Amniotic stem cell (primary cell): ENCODE measurements around the gene ENHO.

ENCODE experiments used
- DNase-seq: peaks from one replicate; lab custom pipeline; 2025; lab: John Stamatoyannopoulos, UW

ENHO gene

DNA sequence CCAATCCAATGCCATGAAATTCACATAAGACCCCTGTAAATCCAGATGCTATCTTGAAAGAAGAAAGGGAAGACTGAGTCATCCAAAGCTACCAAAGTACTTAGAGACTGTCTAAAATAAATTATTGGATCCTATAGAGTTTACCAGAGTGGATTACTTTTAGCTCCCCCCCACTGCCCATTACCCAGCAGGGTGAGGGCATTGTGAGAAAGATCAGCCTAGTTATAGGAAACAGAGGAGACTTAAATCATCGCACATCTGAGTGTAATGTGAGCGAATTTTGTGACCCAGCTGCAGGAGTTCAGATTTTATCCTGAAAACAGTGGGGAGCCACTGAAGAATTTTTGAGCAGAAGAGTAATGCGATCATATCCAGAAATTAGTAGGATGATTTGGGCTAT, 1.6 kb upstream of the ENHO start:
- DNase-seq, result no peak

DNA sequence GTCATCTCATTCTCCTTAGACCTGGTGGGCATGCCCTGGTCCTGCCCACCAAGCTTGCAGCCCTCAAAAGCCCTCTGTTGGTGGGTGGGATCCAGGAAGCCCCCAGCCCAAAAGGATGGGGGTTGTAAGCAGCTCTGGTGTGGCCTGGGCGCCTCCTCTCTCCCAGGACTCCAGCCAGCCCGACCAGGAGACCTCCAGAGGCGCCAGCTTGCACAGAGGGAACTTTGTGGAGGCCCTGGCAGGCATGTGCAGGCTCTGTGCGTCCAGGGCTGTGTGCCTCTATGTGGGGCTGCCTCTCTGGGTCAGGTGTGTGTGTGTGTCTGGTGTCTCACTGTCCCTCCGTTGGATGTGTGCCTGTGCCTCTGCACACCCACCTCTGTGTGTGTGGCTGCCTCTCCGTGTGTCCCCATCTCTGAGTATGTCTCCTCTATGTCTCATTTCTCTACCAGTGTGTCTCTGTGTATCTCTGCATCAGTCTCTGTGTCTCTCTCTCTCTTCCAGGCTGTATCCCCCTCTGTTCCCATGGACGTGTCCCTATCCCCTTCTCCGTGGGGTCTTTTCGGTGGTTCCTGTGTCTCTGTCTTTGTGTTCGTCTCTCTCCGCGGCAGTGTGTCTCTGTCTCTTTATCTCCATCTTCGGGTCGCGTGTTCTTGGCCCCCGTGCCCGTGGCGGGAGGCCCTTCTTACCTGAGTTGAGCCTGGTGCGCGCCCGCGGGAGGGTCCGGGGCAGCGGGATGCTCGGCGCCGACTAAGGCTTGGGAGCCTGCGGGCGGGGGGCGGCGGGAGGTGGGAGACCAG, 501 bp downstream of the ENHO start:
- no peak for DNase-seq

DNA sequence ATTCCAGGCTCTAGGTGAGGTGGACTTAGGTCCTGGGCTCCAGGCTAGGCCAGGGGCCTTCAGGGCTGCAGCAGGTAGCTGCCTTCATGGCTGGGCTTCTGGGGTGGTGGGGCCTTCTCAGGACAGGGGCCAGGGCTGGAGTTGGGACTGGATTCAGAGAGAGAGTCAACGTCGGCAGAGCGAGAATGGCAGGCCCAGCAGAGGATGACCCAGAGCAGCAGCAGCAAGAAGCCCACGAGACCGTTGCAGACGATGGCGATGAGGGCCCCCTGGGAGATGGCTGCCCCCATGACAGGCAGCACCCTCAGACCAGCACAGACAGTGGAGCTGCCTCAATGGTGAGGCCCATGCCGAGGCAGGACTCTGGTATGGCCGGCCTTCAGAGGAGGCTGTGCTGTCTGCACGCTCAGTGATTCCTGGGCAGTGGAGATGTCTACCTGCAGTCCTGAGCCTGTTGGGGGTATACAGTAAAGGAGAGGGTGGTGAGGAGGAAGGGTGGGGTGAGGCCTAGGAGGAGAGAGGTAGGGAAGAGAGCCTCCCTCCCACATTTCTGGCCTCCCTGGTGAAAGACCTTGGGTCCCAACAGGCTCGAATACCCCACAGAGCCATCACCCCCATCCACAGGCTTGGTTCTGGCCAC, 1.3 kb downstream of the ENHO start:
- no peak for DNase-seq

DNA sequence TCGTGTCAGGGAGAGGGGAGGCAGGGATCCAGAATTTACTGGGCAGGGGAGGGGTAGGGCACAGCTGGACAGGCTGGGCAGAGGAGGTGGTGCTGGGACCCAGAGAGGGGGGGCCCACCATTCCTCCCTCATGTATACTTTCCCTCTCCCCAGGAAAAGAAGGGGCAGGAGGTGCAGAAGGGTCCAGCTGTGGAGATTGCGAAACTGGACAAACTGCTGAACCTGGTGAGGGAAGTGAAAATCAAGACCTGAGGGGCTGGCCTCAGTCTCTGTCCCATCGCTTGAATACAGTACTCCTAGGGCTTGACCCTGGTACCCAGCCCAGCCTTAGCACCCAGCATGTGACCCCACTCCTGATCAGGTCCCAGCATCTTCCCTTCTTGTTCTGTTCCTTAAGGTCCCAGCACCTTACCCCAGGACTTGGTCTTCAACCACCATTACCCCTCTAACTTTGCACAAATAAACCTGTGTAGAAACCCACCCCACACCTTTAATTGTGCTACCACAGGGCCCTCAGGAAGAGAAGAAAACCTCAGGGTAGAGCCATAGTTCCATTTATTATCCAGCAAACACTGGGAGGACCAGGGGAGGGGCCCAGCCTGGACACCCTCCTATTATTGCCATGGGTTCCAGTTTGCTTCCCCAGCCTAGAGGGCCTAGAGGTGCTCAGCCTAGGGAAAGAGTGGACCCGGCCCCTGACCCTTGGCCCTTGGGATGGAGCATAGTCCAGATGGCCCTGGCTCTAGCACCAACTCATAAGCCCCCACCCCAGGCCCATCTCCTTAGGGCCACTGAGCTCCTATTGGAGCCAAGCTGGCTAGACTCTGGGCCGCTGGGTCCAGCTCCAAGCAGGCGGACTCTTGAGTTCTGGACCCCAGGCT, 2.0 kb downstream of the ENHO start:
- no peak for DNase-seq

DNA sequence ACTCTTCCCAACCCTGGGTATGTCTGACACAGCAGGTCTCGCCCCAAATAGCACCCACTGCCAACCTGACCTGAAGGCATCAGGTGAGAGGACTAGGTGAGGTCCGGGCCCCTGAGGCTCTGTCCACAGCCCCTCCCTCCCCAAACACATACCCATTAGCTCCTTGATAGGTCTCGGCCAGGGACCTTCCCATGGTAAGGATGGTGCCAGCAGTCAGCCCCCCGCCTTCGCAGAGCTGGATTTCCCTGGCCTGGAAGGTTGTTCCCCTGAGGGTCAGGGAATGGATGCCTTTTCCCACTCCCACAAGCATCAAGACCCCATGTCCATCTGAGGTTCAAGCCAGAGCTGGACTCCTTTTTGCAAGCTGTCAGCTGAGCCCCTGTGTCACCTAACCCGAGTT, 2.7 kb downstream of the ENHO start:
- no peak for DNase-seq

DNA sequence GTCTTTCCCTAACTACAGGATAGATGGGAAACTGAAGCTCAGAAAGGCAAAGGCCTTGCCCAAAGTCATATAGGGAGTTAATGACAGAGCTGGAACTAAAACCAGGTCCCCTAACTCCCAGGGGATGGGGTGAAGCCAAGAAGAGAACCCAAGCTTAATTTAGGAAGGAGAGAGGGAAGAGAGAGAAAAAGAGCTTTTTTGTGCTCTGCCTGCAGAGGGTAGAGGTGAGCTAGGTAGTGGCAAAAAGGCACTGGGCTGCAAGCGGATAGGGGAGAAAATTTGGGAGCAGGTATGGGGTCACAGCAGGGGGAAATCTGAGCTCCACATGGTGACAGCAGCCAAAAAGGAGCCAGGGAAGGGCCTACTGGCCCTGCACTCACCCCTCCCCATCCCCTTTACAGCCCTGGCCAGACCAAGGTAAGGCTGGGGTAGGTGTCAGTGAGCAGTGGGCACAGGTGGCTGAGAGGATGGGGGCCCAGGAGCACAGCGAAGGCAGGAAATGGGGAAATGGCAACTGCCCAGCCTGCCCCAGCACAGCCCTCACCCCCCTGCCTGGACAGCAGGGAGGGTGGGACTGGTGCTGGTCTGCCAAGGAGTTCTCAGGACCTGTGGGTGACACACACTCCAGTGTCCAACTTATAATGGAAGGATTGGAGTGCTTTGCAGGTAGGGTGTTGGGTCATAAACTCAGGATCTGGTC, 3.3 kb downstream of the ENHO start:
- no peak for DNase-seq

DNA sequence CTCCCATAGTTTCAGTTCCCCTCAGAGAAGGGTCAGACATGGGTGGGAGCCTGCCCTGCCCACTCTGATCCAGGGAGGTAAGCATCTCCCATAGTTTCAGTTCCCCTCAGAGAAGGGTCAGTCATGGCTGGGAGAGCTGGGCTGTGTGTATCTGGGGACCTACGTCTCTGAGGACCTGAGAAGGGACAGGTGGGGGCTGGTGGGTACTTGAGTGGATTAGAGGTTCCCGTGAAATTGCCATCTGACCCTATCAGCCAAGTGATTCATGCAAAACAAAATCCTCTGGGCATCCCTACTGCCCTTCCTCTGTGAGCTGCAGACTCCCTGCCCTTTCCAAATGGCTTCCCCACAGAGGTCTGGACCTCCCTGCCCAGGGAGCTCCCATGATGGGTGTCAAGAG, 3.9 kb downstream of the ENHO start:
- DNase-seq, result no peak

DNA sequence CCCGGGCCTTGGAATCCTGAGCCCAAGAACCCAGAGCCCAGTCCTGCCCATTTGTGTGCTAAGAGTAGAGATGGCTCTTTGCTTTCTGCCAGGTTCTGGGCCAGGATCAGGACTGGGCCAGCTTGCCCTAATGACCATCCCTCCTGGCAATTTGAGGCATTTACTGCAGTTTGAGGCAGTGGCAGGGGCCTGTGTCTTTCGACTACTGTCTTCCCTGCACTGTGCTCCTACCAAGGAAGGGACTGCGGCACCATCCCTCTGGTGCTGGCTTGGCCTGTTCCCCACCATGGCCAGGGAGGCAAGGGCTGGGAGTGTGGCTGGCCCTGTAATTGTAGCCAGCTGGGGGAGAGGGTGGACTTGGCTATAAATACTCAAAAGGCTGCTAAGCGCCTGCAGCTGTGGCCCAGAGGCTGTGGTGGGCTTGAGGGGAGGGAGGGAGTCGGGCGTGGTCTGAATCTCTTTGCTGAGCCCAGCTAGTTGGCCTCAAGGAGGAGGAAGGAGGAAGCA, 4.6 kb downstream of the ENHO start:
- DNase-seq, result no peak

DNA sequence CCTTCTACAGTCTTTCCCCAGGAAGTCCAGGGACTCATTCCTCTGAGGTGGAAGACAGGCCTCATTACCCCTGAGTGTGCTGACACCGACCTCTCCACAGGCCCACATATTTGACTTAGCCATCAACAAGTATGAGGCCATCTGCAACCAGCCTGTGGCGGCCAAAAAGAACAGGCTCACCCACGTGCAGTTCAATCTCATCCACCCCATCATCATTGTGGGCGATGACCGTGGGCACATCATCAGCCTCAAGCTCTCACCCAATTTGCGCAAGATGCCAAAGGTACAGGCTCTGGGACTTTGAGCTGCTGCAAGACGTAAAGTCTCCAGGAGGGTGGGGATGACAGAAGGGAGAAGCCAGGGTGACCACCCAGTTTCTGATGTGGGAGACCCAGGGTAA, 5.6 kb downstream of the ENHO start:
- DNase-seq, result no peak

DNA sequence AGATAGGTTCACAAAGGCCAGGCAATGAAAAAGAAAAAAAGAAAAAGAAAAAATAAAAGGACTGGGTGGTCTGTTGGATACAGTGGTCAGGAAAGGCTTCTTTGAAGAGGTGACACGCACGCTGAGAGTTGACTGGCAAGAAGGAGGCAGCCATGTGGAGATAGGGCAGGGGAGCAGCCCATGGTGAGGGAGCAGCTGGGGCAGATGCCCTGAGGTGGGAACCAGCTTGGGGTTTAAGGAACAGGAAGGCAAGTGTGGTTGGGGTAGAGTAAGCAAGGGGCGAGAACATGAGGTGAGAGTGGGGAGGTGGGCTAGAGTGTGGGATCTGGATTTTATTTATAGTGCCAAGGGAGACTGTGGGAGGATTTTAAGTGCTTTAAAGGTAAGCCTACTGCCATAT, 6.8 kb downstream of the ENHO start:
- DNase-seq, result no peak

DNA sequence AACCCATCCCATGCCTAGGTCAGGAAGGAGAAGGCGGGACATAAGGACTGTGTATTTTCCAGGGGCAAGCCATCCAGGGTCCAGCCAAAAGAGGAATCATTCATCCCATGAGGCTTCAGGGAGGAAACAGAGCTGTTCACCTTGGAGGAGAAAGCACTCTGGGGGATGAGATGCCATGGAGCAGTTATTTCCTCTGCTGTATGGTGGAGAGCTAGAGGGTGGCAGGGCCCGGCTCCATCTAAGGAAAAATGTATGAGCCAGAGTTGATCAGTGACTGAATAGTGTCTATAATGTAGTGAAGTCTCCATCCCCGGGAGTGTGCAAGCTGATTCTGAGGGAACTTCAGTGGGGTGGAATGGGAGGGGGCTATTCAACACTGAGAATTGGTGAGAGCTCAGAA, 8.0 kb downstream of the ENHO start:
- no peak for DNase-seq

DNA sequence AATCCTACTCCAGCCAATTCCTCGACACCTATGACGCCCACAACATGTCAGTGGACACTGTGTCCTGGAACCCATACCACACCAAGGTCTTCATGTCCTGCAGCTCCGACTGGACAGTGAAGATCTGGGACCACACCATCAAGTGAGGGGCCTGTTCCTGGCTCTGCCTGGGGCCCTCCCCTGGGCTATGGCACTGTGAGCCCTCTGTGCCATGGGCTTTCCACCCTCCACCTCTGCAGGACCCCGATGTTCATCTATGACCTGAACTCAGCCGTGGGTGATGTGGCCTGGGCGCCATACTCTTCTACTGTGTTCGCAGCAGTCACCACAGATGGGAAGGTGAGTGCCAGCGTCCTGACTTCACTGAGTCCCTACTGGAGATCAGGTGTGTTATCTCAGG, 8.4 kb downstream of the ENHO start:
- no peak for DNase-seq

DNA sequence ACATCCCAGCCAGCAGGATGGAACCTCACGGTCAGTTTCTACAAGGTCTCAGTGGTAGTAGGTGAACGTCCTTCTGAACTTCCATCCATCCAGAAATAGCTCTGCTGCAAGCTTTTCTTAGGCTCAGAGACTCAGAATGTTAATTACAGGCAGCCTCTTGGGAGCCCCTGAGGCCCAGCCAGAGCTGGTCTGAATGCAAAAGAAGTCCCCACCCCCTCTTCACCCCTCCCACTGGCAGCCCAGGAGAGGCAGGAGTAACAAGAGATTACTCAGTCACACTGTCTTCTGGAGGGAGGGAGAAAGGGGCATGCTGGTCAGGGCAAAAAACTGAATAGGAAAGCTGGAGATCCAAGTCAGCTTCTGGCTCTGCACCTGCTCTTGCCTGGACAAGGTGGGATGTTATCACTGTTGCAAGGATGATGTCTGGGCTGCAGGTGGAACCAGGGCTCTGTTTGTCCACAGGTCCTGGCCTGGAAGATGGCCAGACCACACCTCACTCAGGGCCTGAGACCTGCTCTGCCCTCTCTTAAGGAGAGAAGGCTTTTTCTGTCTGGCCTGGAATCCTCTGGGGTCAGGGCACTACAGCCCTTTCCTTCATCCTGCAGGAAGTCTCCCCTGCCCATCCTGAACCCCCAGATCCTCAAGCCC, 9.1 kb downstream of the ENHO start:
- no peak for DNase-seq

DNA sequence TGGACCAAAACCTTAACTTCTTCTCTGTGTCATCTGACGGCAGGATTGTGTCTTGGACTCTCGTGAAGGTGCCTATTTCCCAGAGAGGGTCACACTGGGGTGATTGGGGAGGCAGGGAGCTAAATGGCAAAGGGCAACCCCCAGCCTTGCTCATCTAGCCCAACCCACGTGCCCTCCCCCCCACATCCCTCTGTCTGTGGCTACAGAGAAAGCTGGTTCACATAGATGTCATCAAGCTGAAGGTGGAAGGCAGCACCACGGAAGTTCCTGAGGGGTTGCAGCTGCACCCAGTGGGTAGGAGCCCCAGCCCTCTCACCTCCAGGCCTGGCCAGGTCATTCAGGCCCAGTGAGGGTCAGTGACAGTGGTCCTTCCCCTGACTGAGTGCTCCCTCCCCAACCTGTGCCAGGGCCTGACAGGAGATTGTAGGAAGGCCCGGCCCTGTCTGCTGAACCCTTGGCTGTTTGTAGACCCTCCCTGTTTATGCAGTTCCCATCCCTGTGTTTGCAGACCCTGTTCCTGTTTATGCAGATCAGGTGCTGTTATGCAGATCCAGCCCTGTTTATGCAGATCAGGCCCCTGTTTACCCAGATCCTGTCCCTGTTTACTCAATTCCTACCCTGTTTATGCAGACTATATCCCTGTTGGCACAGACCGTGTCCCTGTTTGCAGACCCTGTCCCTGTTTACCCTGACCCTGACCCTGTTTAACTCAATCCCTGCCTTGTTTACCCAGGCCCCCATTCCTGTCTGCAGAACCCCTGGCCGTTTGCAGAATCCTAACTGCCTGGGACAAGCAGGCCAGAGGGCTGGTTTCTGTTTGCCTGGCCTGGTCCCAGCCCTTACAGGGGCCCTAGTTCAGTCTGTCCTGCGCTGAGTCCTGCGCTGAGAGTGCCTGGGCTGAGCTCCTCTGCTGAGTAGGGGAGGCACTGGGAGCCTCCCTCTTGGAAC, 10.4 kb downstream of the ENHO start:
- DNase-seq, result no peak

DNA sequence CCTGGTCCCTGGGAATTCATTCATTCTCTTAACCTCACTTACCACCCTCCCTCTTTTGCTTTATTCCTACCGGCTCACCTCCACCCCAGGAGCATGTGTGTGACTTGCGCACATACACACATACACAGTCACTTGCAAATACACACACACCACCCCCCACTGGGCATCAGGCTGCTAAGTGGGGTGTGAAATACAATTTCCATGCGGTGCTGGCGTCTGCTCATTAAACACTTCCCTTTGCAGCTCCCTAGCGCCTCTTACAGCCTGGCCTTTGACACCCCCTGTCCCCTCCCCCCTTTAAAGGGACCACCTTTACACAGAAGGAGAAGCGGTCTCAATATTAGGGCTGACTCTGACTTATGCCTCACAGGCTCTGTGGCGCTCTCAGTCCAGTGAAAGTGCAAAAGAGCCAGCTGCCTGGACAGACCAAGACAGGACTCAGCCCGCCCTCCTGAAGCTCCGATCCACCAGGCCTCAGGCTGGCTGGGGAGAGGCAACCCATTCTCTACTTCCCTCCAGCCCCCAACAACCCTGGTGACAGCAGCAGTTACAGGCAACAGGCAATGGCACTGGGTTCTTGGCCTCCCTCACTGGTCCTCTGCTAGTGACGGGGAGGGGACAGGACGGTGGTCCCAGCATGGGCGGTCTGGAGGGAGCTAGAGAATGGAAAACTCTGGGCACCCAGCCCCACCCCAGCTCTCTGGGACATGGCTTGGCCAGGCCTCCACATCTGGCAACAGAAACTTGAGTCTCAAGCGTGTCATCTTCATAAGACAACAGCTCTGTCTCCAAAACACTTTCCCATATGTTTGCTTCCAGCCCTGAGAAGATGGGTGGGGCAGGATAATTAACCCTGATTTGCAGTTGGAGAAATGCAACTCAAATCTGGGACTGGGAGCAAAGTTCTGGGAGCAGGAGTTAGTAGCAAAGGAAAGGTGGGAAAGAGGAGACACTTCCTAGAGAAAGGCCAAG, 12.0 kb downstream of the ENHO start:
- no peak for DNase-seq

DNA sequence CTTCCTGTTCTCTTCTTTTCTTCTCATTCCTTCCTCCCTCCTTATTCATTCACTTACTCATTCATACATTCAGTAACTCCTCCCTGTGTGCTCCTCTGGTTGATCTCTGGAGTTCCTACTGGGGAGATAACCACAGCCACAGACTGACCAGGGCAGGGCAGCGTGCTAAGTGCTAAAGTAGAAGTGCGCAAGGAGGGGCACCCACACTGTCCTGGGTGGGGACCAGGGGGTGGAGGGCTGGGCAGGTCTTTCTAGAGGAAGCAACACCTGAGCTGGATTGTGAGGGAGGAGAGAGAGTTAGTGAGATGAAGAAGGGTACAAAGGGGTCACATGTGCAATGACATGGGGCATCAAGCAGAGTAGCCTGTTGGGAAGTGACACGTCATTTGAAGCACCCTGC, 13.8 kb downstream of the ENHO start:
- no peak for DNase-seq

DNA sequence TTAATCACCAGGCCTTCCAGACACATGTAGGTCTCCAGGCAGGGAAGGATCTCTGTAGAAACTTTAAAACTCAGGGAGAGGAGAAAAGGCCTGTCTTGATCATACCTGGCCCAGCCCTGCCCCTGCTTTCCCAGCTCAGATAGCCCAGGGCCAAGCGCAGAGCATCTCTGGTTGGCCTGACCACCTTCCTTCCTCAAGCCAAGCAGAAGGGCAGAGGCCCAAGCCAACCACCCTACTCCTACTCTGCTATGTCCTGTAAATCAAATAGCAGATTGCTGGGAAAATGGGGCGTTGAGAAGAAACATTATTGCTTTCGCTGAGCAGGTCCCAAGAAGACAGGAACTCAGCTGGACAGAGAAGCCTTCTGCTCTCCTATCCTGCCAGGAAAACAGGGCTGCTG, 14.3 kb downstream of the ENHO start:
- no peak for DNase-seq

DNA sequence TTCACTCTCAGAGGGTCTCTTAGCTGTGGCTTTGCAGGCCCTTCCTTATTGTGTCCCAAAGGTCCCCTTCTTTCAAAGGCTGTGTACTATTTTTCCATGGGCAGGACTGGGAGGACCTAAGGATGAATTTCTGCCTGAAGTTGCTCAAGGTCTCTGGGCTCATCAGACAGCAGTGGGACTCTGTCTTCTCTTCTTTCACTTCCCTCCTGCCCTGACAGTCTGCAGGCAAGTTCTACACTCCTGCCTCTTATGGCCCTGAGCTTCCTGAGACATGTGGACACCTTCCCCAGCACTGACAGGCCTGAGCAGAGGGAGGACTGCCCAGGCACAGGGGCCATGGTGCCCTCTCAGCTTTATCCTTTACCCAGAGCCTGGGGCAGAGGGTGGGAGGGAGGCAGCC, 14.8 kb downstream of the ENHO start:
- no peak for DNase-seq

DNA sequence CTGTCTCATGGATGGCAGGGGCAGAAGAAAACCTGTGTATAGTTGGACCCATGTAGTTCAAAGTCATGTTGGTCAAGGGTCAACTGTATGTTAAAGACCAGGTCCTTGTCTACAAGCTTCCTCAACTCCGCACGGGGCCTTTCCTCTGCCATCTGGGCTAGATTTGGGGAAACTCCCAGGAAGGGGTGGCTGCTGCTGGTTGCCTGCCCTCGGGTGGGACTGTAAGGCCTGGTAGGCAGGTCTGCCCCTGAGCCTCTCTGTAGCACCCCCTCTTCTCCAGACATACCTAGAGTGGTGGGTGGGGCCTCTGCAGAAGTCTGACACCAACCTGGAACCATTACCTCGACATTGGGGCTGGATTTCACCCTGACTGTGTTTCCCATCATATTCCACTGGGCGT, 15.2 kb downstream of the ENHO start:
- DNase-seq, result no peak
